ENCODE measurements around the gene VIL1.

DNA sequence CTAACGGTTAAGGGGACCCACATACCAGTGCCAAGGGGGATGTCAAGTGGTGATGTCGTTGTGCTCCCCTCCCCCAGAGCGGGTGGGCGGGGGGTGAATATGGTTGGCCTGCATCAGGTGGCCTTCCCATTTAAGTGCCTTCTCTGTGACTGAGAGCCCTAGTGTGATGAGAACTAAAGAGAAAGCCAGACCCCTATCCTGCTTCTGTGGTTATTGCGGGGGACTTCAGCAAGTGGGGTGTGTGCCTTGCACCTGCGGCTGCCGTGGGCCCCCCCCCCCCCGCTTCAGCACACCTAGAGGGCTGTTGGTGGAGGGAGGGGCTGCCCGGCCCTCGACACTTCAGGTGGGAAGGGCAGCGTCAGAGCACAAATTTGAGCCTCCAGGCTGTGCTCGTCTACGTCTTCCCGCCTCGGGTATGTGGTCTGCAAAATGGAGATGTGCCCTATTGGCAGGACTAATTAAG is 13.1 kb upstream of the VIL1 start:
- TF ChIP-seq SPI1 (IDR thresholded peaks at IDR 0.05; ENCODE audit: borderline replicate concordance, low read depth): no peak
- no peak for TF ChIP-seq CTCF (IDR thresholded peaks at IDR 0.05; ENCODE audit: insufficient read depth, low read length)
- no peak for TF ChIP-seq POLR2AphosphoS5 (IDR thresholded peaks at IDR 0.05; ENCODE audit: low read depth)
- TF ChIP-seq, protein P1, sequence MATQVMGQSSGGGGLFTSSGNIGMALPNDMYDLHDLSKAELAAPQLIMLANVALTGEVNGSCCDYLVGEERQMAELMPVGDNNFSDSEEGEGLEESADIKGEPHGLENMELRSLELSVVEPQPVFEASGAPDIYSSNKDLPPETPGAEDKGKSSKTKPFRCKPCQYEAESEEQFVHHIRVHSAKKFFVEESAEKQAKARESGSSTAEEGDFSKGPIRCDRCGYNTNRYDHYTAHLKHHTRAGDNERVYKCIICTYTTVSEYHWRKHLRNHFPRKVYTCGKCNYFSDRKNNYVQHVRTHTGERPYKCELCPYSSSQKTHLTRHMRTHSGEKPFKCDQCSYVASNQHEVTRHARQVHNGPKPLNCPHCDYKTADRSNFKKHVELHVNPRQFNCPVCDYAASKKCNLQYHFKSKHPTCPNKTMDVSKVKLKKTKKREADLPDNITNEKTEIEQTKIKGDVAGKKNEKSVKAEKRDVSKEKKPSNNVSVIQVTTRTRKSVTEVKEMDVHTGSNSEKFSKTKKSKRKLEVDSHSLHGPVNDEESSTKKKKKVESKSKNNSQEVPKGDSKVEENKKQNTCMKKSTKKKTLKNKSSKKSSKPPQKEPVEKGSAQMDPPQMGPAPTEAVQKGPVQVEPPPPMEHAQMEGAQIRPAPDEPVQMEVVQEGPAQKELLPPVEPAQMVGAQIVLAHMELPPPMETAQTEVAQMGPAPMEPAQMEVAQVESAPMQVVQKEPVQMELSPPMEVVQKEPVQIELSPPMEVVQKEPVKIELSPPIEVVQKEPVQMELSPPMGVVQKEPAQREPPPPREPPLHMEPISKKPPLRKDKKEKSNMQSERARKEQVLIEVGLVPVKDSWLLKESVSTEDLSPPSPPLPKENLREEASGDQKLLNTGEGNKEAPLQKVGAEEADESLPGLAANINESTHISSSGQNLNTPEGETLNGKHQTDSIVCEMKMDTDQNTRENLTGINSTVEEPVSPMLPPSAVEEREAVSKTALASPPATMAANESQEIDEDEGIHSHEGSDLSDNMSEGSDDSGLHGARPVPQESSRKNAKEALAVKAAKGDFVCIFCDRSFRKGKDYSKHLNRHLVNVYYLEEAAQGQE (IDR thresholded peaks at IDR 0.05; ENCODE audit: insufficient replicate concordance, low read depth): no peak

Data from HL-60 (cell line).